HCT116 (cell line): ENCODE measurements around the gene PPP2R5C. TPM values are rescaled to one million over a fixed set of nuclear protein-coding genes. Genes with fewer than 3 reads are reported as not detected.

ENCODE experiments used
- ATAC-seq: fragments of 200-7000 bp; cut with Tn5 transposase; 2 replicates; pipeline ENCODE4 v1.9.1; 2020; ENCODE audit warnings: mild to moderate bottlenecking, moderate library complexity
- BruUV-seq: library from RNA; stranded (reverse); fragments of 400-500 nt; replicated peaks from 2 replicates; lab custom pipeline; 2021; lab: Mats Ljungman, UMichigan
- CTCF ChIA-PET: fragments of 300-600 bp; sonication (Branson Sonifier 250); formaldehyde crosslinking; loops from one replicate; lab custom pipeline; 2021; ENCODE audit warnings: antibody characterized with exemption; lab: Charles Lee
- POLR2A ChIA-PET: fragments of 300-600, 350-600 bp; sonication (Branson Sonifier 250); formaldehyde crosslinking; loops from one replicate; lab custom pipeline; 2021; ENCODE audit warnings: antibody characterized with exemption; lab: Charles Lee
- RAD21 ChIA-PET, 2 experiments: fragments of 300-600 bp; sonication (Branson Sonifier 250); formaldehyde crosslinking; loops; one replicate each; lab custom pipeline; 2023; ENCODE audit warnings: low total read pairs in 2 of 2; ENCODE audit not compliant: uncharacterized antibody in 2 of 2, unreplicated experiment in 2 of 2, low non-redundant PET in 1 of 2; lab: Charles Lee
- DNase-seq: peaks from one replicate; pipeline ENCODE4 v3.0.0-alpha.2; 2010; ENCODE audit warnings: low read depth, low spot score
- H2AFZ ChIP-seq: fragments of 200-600 bp; shearing (Covaris generic), sonication (generic); 2 replicates; pipeline ENCODE4 v1.6.1; 2017; ENCODE audit warnings: low read depth, mixed run types, mixed read lengths, antibody characterized with exemption, low read length; ENCODE audit not compliant: poor library complexity, severe bottlenecking
- H3K27ac ChIP-seq: 2 replicates; pipeline ENCODE4 v1.5.1; 2012; ENCODE audit warnings: low read depth, low read length
- H3K27me3 ChIP-seq: fragments of 200-600 bp; sonication (generic); 2 replicates; pipeline ENCODE4 v1.6.1; 2016; ENCODE audit warnings: mixed run types, low read length, mixed read lengths; ENCODE audit not compliant: insufficient read depth
- H3K36me3 ChIP-seq, 2 experiments: fragments of 200-500 bp in 1 of 2; fragments of 200-600 bp in 1 of 2; sonication (Bioruptor generic) in 1 of 2; sonication (generic) in 1 of 2; 2 replicates each; pipeline versions ENCODE4 v1.5.1 to v1.6.1; 2014 to 2016; ENCODE audit warnings: low read length in 2 of 2, inconsistent platforms in 1 of 2, mixed read lengths in 1 of 2, mixed run types in 1 of 2; ENCODE audit not compliant: insufficient read depth in 2 of 2, control insufficient read depth in 1 of 2
- H3K4me1 ChIP-seq, 2 experiments: fragments of 200-600 bp in 1 of 2; sonication (generic) in 1 of 2; 2 replicates each; pipeline versions ENCODE4 v1.5.1 to v1.6.1; 2012 to 2017; ENCODE audit warnings: low read length in 2 of 2, inconsistent platforms in 1 of 2, mild to moderate bottlenecking in 1 of 2, mixed read lengths in 1 of 2, mixed run types in 1 of 2, moderate library complexity in 1 of 2; ENCODE audit not compliant: insufficient read depth in 2 of 2, control insufficient read depth in 1 of 2
- H3K4me2 ChIP-seq: fragments of 200-600 bp; sonication (generic); 2 replicates; pipeline ENCODE4 v1.6.1; 2017; ENCODE audit warnings: mixed run types, low read length, mixed read lengths
- H3K4me3 ChIP-seq, 2 experiments: fragments of 200-600 bp in 1 of 2; sonication (generic) in 1 of 2; replicated peaks in 1 of 2; 2 replicates each; pipeline ENCODE4 v1.5.1; 2011 to 2016; ENCODE audit warnings: low read length in 2 of 2, control low read depth in 1 of 2, low read depth in 1 of 2, mild to moderate bottlenecking in 1 of 2, mixed read lengths in 1 of 2, mixed run types in 1 of 2
- H3K79me2 ChIP-seq: fragments of 200-600 bp; sonication (generic); 2 replicates; pipeline ENCODE4 v1.6.1; 2017; ENCODE audit warnings: mild to moderate bottlenecking, mixed run types, low read length, moderate library complexity, mixed read lengths; ENCODE audit not compliant: insufficient read depth
- H3K9ac ChIP-seq: fragments of 200-600 bp; sonication (generic); 2 replicates; pipeline ENCODE4 v1.6.1; 2016; ENCODE audit warnings: low read length, mixed read lengths
- H3K9me2 ChIP-seq: fragments of 200-600 bp; sonication (generic), shearing (Covaris generic); 2 replicates; pipeline ENCODE4 v1.6.1; 2017; ENCODE audit warnings: mixed run types, mild to moderate bottlenecking, moderate library complexity; ENCODE audit not compliant: insufficient read depth
- H3K9me3 ChIP-seq, 2 experiments: fragments of 200-500 bp in 1 of 2; fragments of 200-600 bp in 1 of 2; sonication (Bioruptor generic) in 1 of 2; sonication (generic) in 1 of 2; 2 replicates each; pipeline ENCODE4 v1.6.1; 2014 to 2017; ENCODE audit warnings: low read length in 2 of 2, mixed read lengths in 2 of 2, inconsistent platforms in 1 of 2, low read depth in 1 of 2, mild to moderate bottlenecking in 1 of 2, mixed run types in 1 of 2, moderate library complexity in 1 of 2; ENCODE audit not compliant: control insufficient read depth in 1 of 2, insufficient read depth in 1 of 2
- H4K20me1 ChIP-seq: fragments of 200-600 bp; sonication (generic), shearing (Covaris generic); 2 replicates; pipeline ENCODE4 v1.6.1; 2017; ENCODE audit warnings: mixed run types, mild to moderate bottlenecking, moderate library complexity; ENCODE audit not compliant: insufficient read depth
- CBX3 ChIP-seq: IDR thresholded peaks from 2 replicates; pipeline ENCODE4 v1.6.1; 2012; ENCODE audit warnings: low read depth
- ELF1 ChIP-seq: IDR thresholded peaks from 2 replicates; pipeline ENCODE4 v1.6.1; 2012; ENCODE audit warnings: low read depth, borderline replicate concordance
- EZH2phosphoT487 ChIP-seq: fragments of 200-600 bp; IDR thresholded peaks from 2 replicates; pipeline ENCODE4 v1.6.1; 2018; ENCODE audit warnings: antibody characterized with exemption, borderline replicate concordance
- FOSL1 ChIP-seq: IDR thresholded peaks from 2 replicates; pipeline ENCODE4 v1.6.1; 2012; ENCODE audit warnings: low read depth
- JUND ChIP-seq: IDR thresholded peaks from 2 replicates; pipeline ENCODE4 v1.6.1; 2012
- POLR2A ChIP-seq: IDR thresholded peaks from 2 replicates; pipeline ENCODE4 v1.7.0; 2011; ENCODE audit warnings: borderline replicate concordance; ENCODE audit not compliant: insufficient read depth, insufficient read length; ENCODE audit errors: extremely low read depth
- POLR2AphosphoS5 ChIP-seq: IDR thresholded peaks from 2 replicates; pipeline ENCODE4 v1.6.1; 2011; ENCODE audit warnings: mild to moderate bottlenecking, low read depth, low read length, moderate library complexity
- SRF ChIP-seq: IDR thresholded peaks from 2 replicates; pipeline ENCODE4 v1.6.1; 2012; ENCODE audit warnings: low read depth
- YY1 ChIP-seq: IDR thresholded peaks from 2 replicates; pipeline ENCODE4 v1.6.1; 2011; ENCODE audit warnings: low read length, low read depth, moderate library complexity, mild to moderate bottlenecking; ENCODE audit not compliant: insufficient replicate concordance; ENCODE audit errors: extremely low read depth
- ZFX ChIP-seq: fragments of 450-650 bp; IDR thresholded peaks from 2 replicates; pipeline ENCODE4 v1.6.1; 2017
- ZNF274 ChIP-seq: fragments of 200-500 bp; sonication (Bioruptor generic); IDR thresholded peaks from 2 replicates; pipeline ENCODE4 v1.6.1; 2014; ENCODE audit warnings: mild to moderate bottlenecking, low read depth, low read length, inconsistent platforms
- intact Hi-C: fragments of 100-400 bp; cut with micrococcal nuclease; formaldehyde crosslinking; loops from 2 replicates; pipeline ENCODE4 v1.10.0; 2022
- total RNA-seq: library from RNA; stranded (reverse); gene quantifications from one replicate; pipeline ENCODE4 v1.2.1, GENCODE V29; 2021; ENCODE audit not compliant: unreplicated experiment
- TF ChIP-seq, protein P1 (sequence below): IDR thresholded peaks from 2 replicates; pipeline ENCODE4 v1.6.1; 2011; ENCODE audit warnings: mild to moderate bottlenecking, low read length, moderate library complexity; ENCODE audit not compliant: insufficient replicate concordance; ENCODE audit errors: extremely low read depth
- TF ChIP-seq, protein P2 (sequence below): IDR thresholded peaks from 2 replicates; pipeline ENCODE4 v1.6.1; 2012; ENCODE audit warnings: low read depth
- TF ChIP-seq, protein P3 (sequence below): IDR thresholded peaks from 2 replicates; pipeline ENCODE4 v1.6.1; 2012

The PPP2R5C gene
- total RNA-seq, 1 experiment from 2014 or later = 117 TPM

DNA sequence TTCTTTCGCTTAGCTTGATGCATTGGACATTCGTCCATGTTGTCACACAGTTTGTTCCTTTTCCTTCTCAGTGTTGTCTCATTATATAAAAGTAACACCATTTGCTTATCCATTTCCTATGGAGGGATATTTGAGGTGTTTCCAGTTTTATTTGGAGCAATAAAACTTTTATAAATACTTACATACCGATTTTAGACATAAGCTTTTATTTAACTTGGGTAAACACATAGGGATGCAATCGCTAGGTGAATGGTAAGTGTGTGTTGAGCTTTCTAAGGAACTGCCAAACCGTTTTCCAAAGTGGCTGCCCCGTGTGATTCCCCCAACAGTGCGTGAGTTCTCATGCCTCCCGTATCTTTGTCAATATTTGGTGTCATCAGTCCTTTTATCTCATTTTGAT lies 107.7 kb downstream of the PPP2R5C start:
- Histone ChIP-seq H3K9me2 (no peaks in the 10 kb centered on the region), H2AFZ (no peak overlapping the region), H3K79me2 (peaks cover 51% of the 10 kb centered on the region), H3K4me3 (no peak overlapping the region), H3K27ac (no peak overlapping the region), H3K9ac (no peak overlapping the region), H3K27me3 (no peaks in the 10 kb centered on the region), H3K9me3 (no peaks in the 10 kb centered on the region), H3K4me1 (no peaks in the 10 kb centered on the region), H4K20me1 (no peaks in the 10 kb centered on the region), H3K4me2 (no peak overlapping the region), H3K36me3 (no peaks in the 10 kb centered on the region)
- BruUV-seq = no TSS peak
- ATAC-seq (no peak), DNase-seq (no peak)
- TF ChIP-seq POLR2A (no peak), JUND (no peak)
- ChIA-PET RAD21 (no interaction called here), POLR2A (no interaction called here), CTCF (no interaction called here)
- intact Hi-C loops = no loop called here

DNA sequence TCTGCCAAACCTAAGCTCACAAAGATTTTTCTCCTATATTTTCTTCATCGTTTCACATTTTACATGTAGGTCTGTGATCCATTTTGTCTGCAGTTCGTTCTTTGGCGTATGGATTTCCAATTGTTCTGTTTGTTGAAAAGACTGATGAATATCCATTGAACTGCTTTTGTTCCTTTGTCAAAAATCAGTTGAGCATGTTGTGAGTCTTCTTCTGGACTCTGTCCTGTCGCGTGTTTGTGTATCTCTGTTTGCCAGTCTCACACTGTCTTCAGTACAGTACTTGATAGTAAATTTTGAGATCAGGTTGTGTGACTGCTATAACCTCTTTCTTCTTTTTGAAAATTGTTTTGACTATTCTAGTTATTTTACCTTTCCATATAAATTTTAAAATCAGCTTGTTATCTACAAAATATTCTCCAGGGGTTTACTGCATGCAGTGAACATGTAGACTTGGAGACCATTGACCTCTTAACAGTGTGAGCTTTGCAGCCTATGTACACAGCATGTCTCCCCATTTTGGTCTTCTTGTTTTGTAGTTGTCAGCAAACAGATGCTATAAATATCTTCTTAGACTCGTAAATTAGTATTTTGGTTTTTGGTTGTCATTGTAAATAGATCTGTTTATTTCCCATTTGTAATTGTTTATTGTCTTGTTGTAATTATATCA lies 108.9 kb downstream of the PPP2R5C start:
- intact Hi-C loops = no loop called here
- Histone ChIP-seq H3K9me2 (no peaks in the 10 kb centered on the region), H3K9me3 (no peaks in the 10 kb centered on the region), H3K4me2 (no peak overlapping the region), H3K4me3 (no peak overlapping the region), H3K79me2 (peaks cover 59% of the 10 kb centered on the region), H3K36me3 (no peaks in the 10 kb centered on the region), H3K4me1 (peaks cover 0 to 4% of the 10 kb centered on the region in 2 experiments; a peak in 1 of 4 replicates), H4K20me1 (no peaks in the 10 kb centered on the region), H3K27me3 (no peaks in the 10 kb centered on the region), H3K9ac (no peak overlapping the region), H2AFZ (no peak overlapping the region), H3K27ac (no peak overlapping the region)
- ChIA-PET POLR2A (no interaction called here), CTCF (no interaction called here), RAD21 (no interaction called here)
- no TSS peak for BruUV-seq
- DNase-seq = no peak
- ATAC-seq = no peak
- no peak for TF ChIP-seq ZNF274
- no peak for TF ChIP-seq ZFX
- TF ChIP-seq, protein P1, sequence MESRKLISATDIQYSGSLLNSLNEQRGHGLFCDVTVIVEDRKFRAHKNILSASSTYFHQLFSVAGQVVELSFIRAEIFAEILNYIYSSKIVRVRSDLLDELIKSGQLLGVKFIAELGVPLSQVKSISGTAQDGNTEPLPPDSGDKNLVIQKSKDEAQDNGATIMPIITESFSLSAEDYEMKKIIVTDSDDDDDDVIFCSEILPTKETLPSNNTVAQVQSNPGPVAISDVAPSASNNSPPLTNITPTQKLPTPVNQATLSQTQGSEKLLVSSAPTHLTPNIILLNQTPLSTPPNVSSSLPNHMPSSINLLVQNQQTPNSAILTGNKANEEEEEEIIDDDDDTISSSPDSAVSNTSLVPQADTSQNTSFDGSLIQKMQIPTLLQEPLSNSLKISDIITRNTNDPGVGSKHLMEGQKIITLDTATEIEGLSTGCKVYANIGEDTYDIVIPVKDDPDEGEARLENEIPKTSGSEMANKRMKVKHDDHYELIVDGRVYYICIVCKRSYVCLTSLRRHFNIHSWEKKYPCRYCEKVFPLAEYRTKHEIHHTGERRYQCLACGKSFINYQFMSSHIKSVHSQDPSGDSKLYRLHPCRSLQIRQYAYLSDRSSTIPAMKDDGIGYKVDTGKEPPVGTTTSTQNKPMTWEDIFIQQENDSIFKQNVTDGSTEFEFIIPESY = no peak
- TF ChIP-seq, protein P2, sequence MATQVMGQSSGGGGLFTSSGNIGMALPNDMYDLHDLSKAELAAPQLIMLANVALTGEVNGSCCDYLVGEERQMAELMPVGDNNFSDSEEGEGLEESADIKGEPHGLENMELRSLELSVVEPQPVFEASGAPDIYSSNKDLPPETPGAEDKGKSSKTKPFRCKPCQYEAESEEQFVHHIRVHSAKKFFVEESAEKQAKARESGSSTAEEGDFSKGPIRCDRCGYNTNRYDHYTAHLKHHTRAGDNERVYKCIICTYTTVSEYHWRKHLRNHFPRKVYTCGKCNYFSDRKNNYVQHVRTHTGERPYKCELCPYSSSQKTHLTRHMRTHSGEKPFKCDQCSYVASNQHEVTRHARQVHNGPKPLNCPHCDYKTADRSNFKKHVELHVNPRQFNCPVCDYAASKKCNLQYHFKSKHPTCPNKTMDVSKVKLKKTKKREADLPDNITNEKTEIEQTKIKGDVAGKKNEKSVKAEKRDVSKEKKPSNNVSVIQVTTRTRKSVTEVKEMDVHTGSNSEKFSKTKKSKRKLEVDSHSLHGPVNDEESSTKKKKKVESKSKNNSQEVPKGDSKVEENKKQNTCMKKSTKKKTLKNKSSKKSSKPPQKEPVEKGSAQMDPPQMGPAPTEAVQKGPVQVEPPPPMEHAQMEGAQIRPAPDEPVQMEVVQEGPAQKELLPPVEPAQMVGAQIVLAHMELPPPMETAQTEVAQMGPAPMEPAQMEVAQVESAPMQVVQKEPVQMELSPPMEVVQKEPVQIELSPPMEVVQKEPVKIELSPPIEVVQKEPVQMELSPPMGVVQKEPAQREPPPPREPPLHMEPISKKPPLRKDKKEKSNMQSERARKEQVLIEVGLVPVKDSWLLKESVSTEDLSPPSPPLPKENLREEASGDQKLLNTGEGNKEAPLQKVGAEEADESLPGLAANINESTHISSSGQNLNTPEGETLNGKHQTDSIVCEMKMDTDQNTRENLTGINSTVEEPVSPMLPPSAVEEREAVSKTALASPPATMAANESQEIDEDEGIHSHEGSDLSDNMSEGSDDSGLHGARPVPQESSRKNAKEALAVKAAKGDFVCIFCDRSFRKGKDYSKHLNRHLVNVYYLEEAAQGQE = no peak
- no peak for TF ChIP-seq YY1
- TF ChIP-seq, protein P3, sequence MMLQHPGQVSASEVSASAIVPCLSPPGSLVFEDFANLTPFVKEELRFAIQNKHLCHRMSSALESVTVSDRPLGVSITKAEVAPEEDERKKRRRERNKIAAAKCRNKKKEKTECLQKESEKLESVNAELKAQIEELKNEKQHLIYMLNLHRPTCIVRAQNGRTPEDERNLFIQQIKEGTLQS = no peak
- TF ChIP-seq EZH2phosphoT487 = no peak
- no peak for TF ChIP-seq POLR2AphosphoS5
- TF ChIP-seq SRF = no peak
- no peak for TF ChIP-seq FOSL1
- no peak for TF ChIP-seq ELF1
- TF ChIP-seq CBX3 = no peak
